Left ventricle myocardium inferior (tissue), 1 donor: ENCODE measurements around the gene GAREM2. TPM values are rescaled to one million over a fixed set of nuclear protein-coding genes. Genes with fewer than 3 reads are reported as not detected.
A peak's percentile ranks its signal among the peaks of the same experiment; 100 is the strongest.

Source experiments
- DNase-seq: peaks from one replicate; pipeline ENCODE4 v3.0.0-alpha.2; 2020
- H3K27ac ChIP-seq: fragments of 200-600 bp; replicated peaks from 2 replicates; pipeline ENCODE4 v1.8.0; 2021
- H3K27me3 ChIP-seq: fragments of 200-600 bp; 2 replicates; pipeline ENCODE4 v1.8.0; 2021; ENCODE audit warnings: low read depth
- H3K36me3 ChIP-seq: fragments of 200-600 bp; 2 replicates; pipeline ENCODE4 v1.8.0; 2021
- H3K4me1 ChIP-seq: fragments of 200-600 bp; 2 replicates; pipeline ENCODE4 v1.8.0; 2021
- H3K4me3 ChIP-seq: fragments of 200-600 bp; 2 replicates; pipeline ENCODE4 v1.8.0; 2021; ENCODE audit warnings: mild to moderate bottlenecking, moderate library complexity
- H3K9me3 ChIP-seq: fragments of 200-600 bp; replicated peaks from 2 replicates; pipeline ENCODE4 v1.8.0; 2021
- CTCF ChIP-seq: fragments of 200-600 bp; IDR thresholded peaks from 2 replicates; pipeline ENCODE4 v1.8.0; 2021; ENCODE audit warnings: antibody characterized with exemption, mild to moderate bottlenecking, borderline replicate concordance
- intact Hi-C: fragments of 100-400 bp; cut with micrococcal nuclease; formaldehyde crosslinking; loops from one replicate; pipeline ENCODE4 v1.11.0; 2022
- total RNA-seq: library from RNA; stranded (reverse); fragmentation: NEBNext Ultra II Directional; extraction: Animal tissue kit (Norgen Biotek cat#: 25700); gene quantifications from one replicate; pipeline ENCODE4 v1.2.1, GENCODE V29; 2021
- donor health status: DM: no; HTN: yes; CAD: no; lungs with severe emphysema.

GAREM2 gene
- total RNA-seq, 1 donor from 2014 or later, result 0.93 TPM

GRCh38 chr2:26148501-26148900, 24.4 kb upstream of the GAREM2 start:
- intact Hi-C loops, result no loop called here
- peaks cover 5% of the 10 kb centered on the region for H3K4me1 ChIP-seq
- no peak for DNase-seq
- H3K36me3 ChIP-seq, result no peaks in the 10 kb centered on the region
- no peak overlapping the region for H3K4me3 ChIP-seq
- TF ChIP-seq CTCF, result no peak
- H3K27me3 ChIP-seq, result peaks cover 7% of the 10 kb centered on the region
- H3K9me3 ChIP-seq, result peaks cover 4% of the 10 kb centered on the region
- H3K27ac ChIP-seq, result no peak overlapping the region

- H3K27ac ChIP-seq, result no peak overlapping the region
- TF ChIP-seq CTCF, result no peak
- DNase-seq, result no peak
- H3K4me3 ChIP-seq, result no peak overlapping the region
- peaks cover 7% of the 10 kb centered on the region for H3K27me3 ChIP-seq
- peaks cover 16% of the 10 kb centered on the region for H3K9me3 ChIP-seq
- no peaks in the 10 kb centered on the region for H3K4me1 ChIP-seq
- intact Hi-C loops, result no loop called here
- no peaks in the 10 kb centered on the region for H3K36me3 ChIP-seq
Observed at GRCh38 chr2:26150243-26150642, 22.6 kb upstream of the GAREM2 start.

GRCh38 chr2:26157580-26157979, 15.3 kb upstream of the GAREM2 start:
- intact Hi-C loops, result no loop called here
- Histone ChIP-seq H3K27ac (no peak overlapping the region), H3K9me3 (peaks cover 16% of the 10 kb centered on the region), H3K36me3 (no peaks in the 10 kb centered on the region), H3K4me3 (no peak overlapping the region), H3K4me1 (no peaks in the 10 kb centered on the region), H3K27me3 (no peaks in the 10 kb centered on the region)
- DNase-seq, result no peak
- no peak for TF ChIP-seq CTCF

GRCh38 chr2:26161926-26162325, 11.0 kb upstream of the GAREM2 start:
- TF ChIP-seq CTCF, result no peak
- H3K4me1 ChIP-seq, result peaks cover 5% of the 10 kb centered on the region
- H3K4me3 ChIP-seq, result no peak overlapping the region
- intact Hi-C loops, result no loop called here
- no peak overlapping the region for H3K27ac ChIP-seq
- DNase-seq, result no peak
- H3K27me3 ChIP-seq, result no peaks in the 10 kb centered on the region
- H3K9me3 ChIP-seq, result no peaks in the 10 kb centered on the region
- no peaks in the 10 kb centered on the region for H3K36me3 ChIP-seq

GRCh38 chr2:26162963-26163362, 9.9 kb upstream of the GAREM2 start:
- intact Hi-C loops, result no loop called here
- Histone ChIP-seq H3K9me3 (no peaks in the 10 kb centered on the region), H3K27me3 (no peaks in the 10 kb centered on the region), H3K4me1 (peaks cover 5% of the 10 kb centered on the region), H3K27ac (no peak overlapping the region), H3K4me3 (no peak overlapping the region), H3K36me3 (no peaks in the 10 kb centered on the region)
- no peak for TF ChIP-seq CTCF
- no peak for DNase-seq

- no peak for TF ChIP-seq CTCF
- Histone ChIP-seq H3K4me1 (peaks cover 5% of the 10 kb centered on the region), H3K4me3 (no peak overlapping the region), H3K9me3 (no peaks in the 10 kb centered on the region), H3K27ac (peak overlapping the region; percentile 81), H3K36me3 (no peaks in the 10 kb centered on the region), H3K27me3 (no peaks in the 10 kb centered on the region)
- DNase-seq, result peak; percentile 40
- intact Hi-C loops, result no loop called here
Observed at GRCh38 chr2:26164231-26164630, 8.7 kb upstream of the GAREM2 start.
